H9 (cell line): Measurements from ENCODE around the gene KAT6B. TPM values are rescaled to one million over a fixed set of nuclear protein-coding genes. Genes with fewer than 3 reads are reported as not detected.

Experiments
- DNase-seq: peaks from one replicate; pipeline ENCODE4 v3.0.0-alpha.2; 2017
- H2AFZ ChIP-seq: one replicate; pipeline ENCODE4 v1.6.1; 2013; ENCODE audit warnings: mild to moderate bottlenecking, low read length, control low read depth, moderate library complexity
- H2AK5ac ChIP-seq: 2 replicates; pipeline ENCODE4 v1.6.1; 2013; ENCODE audit warnings: low read length, control low read depth, mixed read lengths; ENCODE audit not compliant: insufficient read length
- H2BK120ac ChIP-seq: one replicate; pipeline ENCODE4 v1.6.1; 2013; ENCODE audit warnings: low read depth, mild to moderate bottlenecking, low read length, control low read depth, inconsistent platforms; ENCODE audit not compliant: poor library complexity, severe bottlenecking
- H2BK12ac ChIP-seq: 2 replicates; pipeline ENCODE4 v1.6.1; 2013; ENCODE audit warnings: low read length, control low read depth, mixed read lengths, low read depth; ENCODE audit not compliant: insufficient read length
- H2BK15ac ChIP-seq: 2 replicates; pipeline ENCODE4 v1.6.1; 2013; ENCODE audit warnings: low read depth, low read length, control low read depth
- H2BK20ac ChIP-seq: one replicate; pipeline ENCODE4 v1.6.1; 2013; ENCODE audit warnings: low read depth, mild to moderate bottlenecking, low read length, control low read depth, inconsistent platforms; ENCODE audit not compliant: poor library complexity, severe bottlenecking
- H2BK5ac ChIP-seq: 2 replicates; pipeline ENCODE4 v1.6.1; 2013; ENCODE audit warnings: low read length, control low read depth, mixed read lengths; ENCODE audit not compliant: insufficient read length
- H3K14ac ChIP-seq: 2 replicates; pipeline ENCODE4 v1.6.1; 2013; ENCODE audit warnings: low read length, control low read depth; ENCODE audit not compliant: insufficient read depth
- H3K18ac ChIP-seq: 2 replicates; pipeline ENCODE4 v1.6.1; 2013; ENCODE audit warnings: low read depth, mild to moderate bottlenecking, mixed read lengths, low read length, control low read depth; ENCODE audit not compliant: insufficient read length
- H3K23ac ChIP-seq: 2 replicates; pipeline ENCODE4 v1.6.1; 2013; ENCODE audit warnings: low read length, control low read depth, mixed read lengths, low read depth; ENCODE audit not compliant: insufficient read length
- H3K23me2 ChIP-seq: 2 replicates; pipeline ENCODE4 v1.6.1; 2013; ENCODE audit warnings: low read depth, mild to moderate bottlenecking, mixed read lengths, low read length, control low read depth; ENCODE audit not compliant: insufficient read length, poor library complexity, severe bottlenecking
- H3K27ac ChIP-seq: 2 replicates; pipeline ENCODE4 v1.5.1; 2013; ENCODE audit warnings: low read length, control low read depth, mixed read lengths, low read depth; ENCODE audit not compliant: insufficient read length
- H3K27me3 ChIP-seq: 2 replicates; pipeline ENCODE4 v1.6.1; 2013; ENCODE audit warnings: low read length, control low read depth, inconsistent platforms; ENCODE audit not compliant: insufficient read depth
- H3K4ac ChIP-seq: 2 replicates; pipeline ENCODE4 v1.6.1; 2013; ENCODE audit warnings: low read depth, mild to moderate bottlenecking, control low read depth, inconsistent platforms, low read length, moderate library complexity
- H3K4me1 ChIP-seq: 2 replicates; pipeline ENCODE4 v1.6.1; 2013; ENCODE audit warnings: low read length, control low read depth, inconsistent platforms; ENCODE audit not compliant: insufficient read depth
- H3K4me2 ChIP-seq: 2 replicates; pipeline ENCODE4 v1.6.1; 2013; ENCODE audit warnings: low read length, control low read depth, mixed read lengths; ENCODE audit not compliant: insufficient read length, insufficient read depth
- H3K56ac ChIP-seq: 2 replicates; pipeline ENCODE4 v1.6.1; 2013; ENCODE audit warnings: low read depth, mild to moderate bottlenecking, mixed read lengths, low read length, control low read depth; ENCODE audit not compliant: insufficient read length
- H3K79me1 ChIP-seq: 2 replicates; pipeline ENCODE4 v1.6.1; 2013; ENCODE audit warnings: low read depth, mild to moderate bottlenecking, moderate library complexity, low read length, control low read depth, inconsistent platforms; ENCODE audit not compliant: insufficient read depth, poor library complexity, severe bottlenecking
- H3K79me2 ChIP-seq: 2 replicates; pipeline ENCODE4 v1.6.1; 2013; ENCODE audit warnings: low read length, control low read depth, inconsistent platforms; ENCODE audit not compliant: insufficient read depth
- H3K9ac ChIP-seq: 2 replicates; pipeline ENCODE4 v1.6.1; 2013; ENCODE audit warnings: low read length, control low read depth, mixed read lengths; ENCODE audit not compliant: insufficient read length; ENCODE audit errors: extremely low read depth
- H3K9me3 ChIP-seq: one replicate; pipeline ENCODE4 v1.6.1; 2013; ENCODE audit warnings: low read depth, low read length, inconsistent platforms; ENCODE audit not compliant: control insufficient read depth
- H3T11ph ChIP-seq: one replicate; pipeline ENCODE4 v1.6.1; 2013; ENCODE audit warnings: mild to moderate bottlenecking, low read length, control low read depth, inconsistent platforms
- H4K20me1 ChIP-seq: one replicate; pipeline ENCODE4 v1.6.1; 2013; ENCODE audit not compliant: control insufficient read depth, insufficient read length, insufficient read depth
- H4K5ac ChIP-seq: 2 replicates; pipeline ENCODE4 v1.6.1; 2013; ENCODE audit warnings: low read depth, mild to moderate bottlenecking, mixed read lengths, low read length, control low read depth; ENCODE audit not compliant: insufficient read length
- H4K8ac ChIP-seq: replicated peaks from 2 replicates; pipeline ENCODE4 v1.6.1; 2013; ENCODE audit warnings: low read length, control low read depth, mixed read lengths, low read depth; ENCODE audit not compliant: insufficient read length
- H4K91ac ChIP-seq: 2 replicates; pipeline ENCODE4 v1.6.1; 2013; ENCODE audit warnings: low read depth, mild to moderate bottlenecking, moderate library complexity, mixed read lengths, low read length, control low read depth; ENCODE audit not compliant: insufficient read length
- H3K27ac Mint-ChIP-seq, 3 experiments: 2 replicates in 2 of 3; 3 replicates in 1 of 3; pipeline ENCODE4 v1.8.0; 2020 to 2021; ENCODE audit warnings: mixed read lengths in 3 of 3, mild to moderate bottlenecking in 1 of 3, moderate library complexity in 1 of 3
- H3K27me3 Mint-ChIP-seq: 2 replicates; pipeline ENCODE4 v1.8.0; 2021; ENCODE audit warnings: low read depth, mild to moderate bottlenecking, moderate library complexity, mixed read lengths
- H3K36me3 Mint-ChIP-seq, 3 experiments: 2 replicates in 2 of 3; 3 replicates in 1 of 3; pipeline ENCODE4 v1.8.0; 2020 to 2021; ENCODE audit warnings: low read depth in 3 of 3, mixed read lengths in 3 of 3; ENCODE audit not compliant: insufficient read depth in 1 of 3
- H3K4me1 Mint-ChIP-seq, 2 experiments: 2 replicates each; pipeline ENCODE4 v1.8.0; 2020; ENCODE audit warnings: mixed read lengths in 2 of 2
- H3K4me3 Mint-ChIP-seq, 2 experiments: 2 replicates in 1 of 2; 3 replicates in 1 of 2; pipeline ENCODE4 v1.8.0; 2020 to 2021; ENCODE audit warnings: mild to moderate bottlenecking in 2 of 2, mixed read lengths in 2 of 2, moderate library complexity in 1 of 2
- H3K9me3 Mint-ChIP-seq, 2 experiments: 2 replicates in 1 of 2; 3 replicates in 1 of 2; pipeline ENCODE4 v1.8.0; 2020; ENCODE audit warnings: mild to moderate bottlenecking in 2 of 2, mixed read lengths in 2 of 2, moderate library complexity in 1 of 2
- WGBS: extraction: QIAGEN DNeasy Blood & Tissue Kit; methylation state at CpG from one replicate; pipeline ENCODE4 v1.1.7; 2013; ENCODE audit warnings: missing lambda C conversion rate, low lambda C conversion rate, mixed read lengths; ENCODE audit not compliant: insufficient read length; ENCODE audit errors: extremely low coverage; 5-methylcytosine and 5-hydroxymethylcytosine counted together
- total RNA-seq: library from RNA; stranded (reverse); gene quantifications from 2 replicates; pipeline ENCODE4 v1.2.1, GENCODE V29; 2021
- TF ChIP-seq, protein P1 (sequence below): fragments of 200-600 bp; sonication (generic); conservative IDR thresholded peaks from 3 replicates; pipeline ENCODE4 v1.8.0; 2021; ENCODE audit warnings: antibody characterized with exemption, mild to moderate bottlenecking

KAT6B gene
- total RNA-seq, 1 experiment from 2014 or later: 34.2 TPM

DNA sequence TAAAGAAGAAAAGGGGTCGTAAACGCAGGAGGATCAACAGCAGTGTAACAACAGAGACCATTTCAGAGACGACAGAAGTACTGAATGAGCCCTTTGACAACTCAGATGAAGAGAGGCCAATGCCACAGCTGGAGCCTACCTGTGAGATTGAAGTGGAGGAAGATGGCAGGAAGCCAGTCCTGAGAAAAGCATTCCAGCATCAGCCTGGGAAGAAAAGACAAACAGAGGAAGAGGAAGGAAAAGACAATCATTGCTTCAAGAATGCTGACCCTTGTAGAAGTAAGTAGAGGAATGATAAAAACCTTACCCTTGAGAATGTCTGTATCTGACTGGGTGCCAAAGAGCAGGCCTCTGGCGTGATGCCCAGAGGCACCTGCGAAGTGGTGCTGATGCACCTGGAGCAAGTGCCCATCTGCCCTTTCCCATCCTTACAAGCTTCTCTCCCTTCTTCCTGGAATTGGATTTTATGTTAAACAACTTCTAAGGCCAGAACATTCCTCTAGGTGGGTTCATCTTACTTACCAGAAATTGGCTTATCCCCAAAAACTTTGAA, 198.6 kb downstream of the KAT6B start:
- H3K27ac Mint-ChIP-seq: no peak overlapping the region
- WGBS: no CpG with 5 or more reads among the region's 5 CpGs
- H3K36me3 Mint-ChIP-seq: peaks cover 6 to 48% (median 36%) of the 10 kb centered on the region in 3 experiments; a peak in 6 of 7 replicates

More for the DNA sequence above, 198.6 kb downstream of the KAT6B start:
- no peak overlapping the region for H2BK15ac ChIP-seq
- no peaks in the 10 kb centered on the region for H4K20me1 ChIP-seq
- H3K4me1 ChIP-seq: no peaks in the 10 kb centered on the region
- Mint-ChIP-seq H3K27me3 (no peaks in the 10 kb centered on the region), H3K4me3 (no peak overlapping the region), H3K4me1 (no peaks in the 10 kb centered on the region), H3K9me3 (no peaks in the 10 kb centered on the region)
- no peaks in the 10 kb centered on the region for H3K27me3 ChIP-seq
- H3K23me2 ChIP-seq: no peaks in the 10 kb centered on the region
- no peak overlapping the region for H3T11ph ChIP-seq
- DNase-seq: no peak
- H4K91ac ChIP-seq: no peak overlapping the region
- H3K27ac ChIP-seq: no peak overlapping the region
- no peaks in the 10 kb centered on the region for H3K79me2 ChIP-seq
- H3K14ac ChIP-seq: no peak overlapping the region
- no peak overlapping the region for H4K5ac ChIP-seq
- H2BK20ac ChIP-seq: no peak overlapping the region
- TF ChIP-seq, protein P1, sequence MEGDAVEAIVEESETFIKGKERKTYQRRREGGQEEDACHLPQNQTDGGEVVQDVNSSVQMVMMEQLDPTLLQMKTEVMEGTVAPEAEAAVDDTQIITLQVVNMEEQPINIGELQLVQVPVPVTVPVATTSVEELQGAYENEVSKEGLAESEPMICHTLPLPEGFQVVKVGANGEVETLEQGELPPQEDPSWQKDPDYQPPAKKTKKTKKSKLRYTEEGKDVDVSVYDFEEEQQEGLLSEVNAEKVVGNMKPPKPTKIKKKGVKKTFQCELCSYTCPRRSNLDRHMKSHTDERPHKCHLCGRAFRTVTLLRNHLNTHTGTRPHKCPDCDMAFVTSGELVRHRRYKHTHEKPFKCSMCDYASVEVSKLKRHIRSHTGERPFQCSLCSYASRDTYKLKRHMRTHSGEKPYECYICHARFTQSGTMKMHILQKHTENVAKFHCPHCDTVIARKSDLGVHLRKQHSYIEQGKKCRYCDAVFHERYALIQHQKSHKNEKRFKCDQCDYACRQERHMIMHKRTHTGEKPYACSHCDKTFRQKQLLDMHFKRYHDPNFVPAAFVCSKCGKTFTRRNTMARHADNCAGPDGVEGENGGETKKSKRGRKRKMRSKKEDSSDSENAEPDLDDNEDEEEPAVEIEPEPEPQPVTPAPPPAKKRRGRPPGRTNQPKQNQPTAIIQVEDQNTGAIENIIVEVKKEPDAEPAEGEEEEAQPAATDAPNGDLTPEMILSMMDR: no peak
- H3K4ac ChIP-seq: no peak overlapping the region
- no peak overlapping the region for H4K8ac ChIP-seq
- no peak overlapping the region for H2BK12ac ChIP-seq
- no peak overlapping the region for H3K23ac ChIP-seq
- no peak overlapping the region for H3K56ac ChIP-seq
- H2AK5ac ChIP-seq: no peak overlapping the region
- no peak overlapping the region for H3K4me2 ChIP-seq
- H2BK120ac ChIP-seq: no peak overlapping the region
- no peak overlapping the region for H3K9ac ChIP-seq
- no peak overlapping the region for H3K18ac ChIP-seq
- H2AFZ ChIP-seq: no peak overlapping the region
- H3K79me1 ChIP-seq: no peaks in the 10 kb centered on the region
- H3K9me3 ChIP-seq: no peaks in the 10 kb centered on the region
- no peak overlapping the region for H2BK5ac ChIP-seq
